C4-2B (cell line): Measurements from ENCODE around the gene SH3BP2.

ENCODE experiments used
- CTCF ChIP-seq: fragments of 450-650 bp; conservative IDR thresholded peaks from 2 replicates; pipeline ENCODE4 v1.5.1; 2017; ENCODE audit warnings: mild to moderate bottlenecking
- ZFX ChIP-seq: fragments of 450-650 bp; IDR thresholded peaks from 2 replicates; pipeline ENCODE4 v1.6.1; 2017

- no peak for TF ChIP-seq CTCF
- no peak for TF ChIP-seq ZFX
Observed at GRCh38 chr4:2828758-2829181, 35.9 kb downstream of the SH3BP2 start.
